Natural killer cell (primary cell): ENCODE data around the gene FOXK1. TPM values are rescaled to one million over a fixed set of nuclear protein-coding genes. Genes with fewer than 3 reads are reported as not detected.
"Not testable (repeated sequence)": the region's sequence is repeated elsewhere in the genome, so short reads cannot be mapped to it uniquely, and the experiment has no call there.

ENCODE experiments used
- ATAC-seq, 3 donors: fragments of 150-1000 bp in 2 of 3; fragments of 200-7000 bp in 1 of 3; cut with Tn5 transposase; 1 replicate in 1 of 3; 2 replicates in 2 of 3; pipeline ENCODE4 v1.10.0; 2021; ENCODE audit warnings: mild to moderate bottlenecking in 2 of 3, moderate library complexity in 2 of 3
- DNase-seq, 2 donors: peaks; one replicate each; pipeline versions ENCODE4 v3.0.0 to v3.0.0-alpha.2; 2013 to 2021; ENCODE audit warnings: mixed read lengths in 1 of 2
- H3K27ac ChIP-seq: one replicate; pipeline ENCODE4 v1.5.1; 2013; ENCODE audit warnings: mild to moderate bottlenecking, low read length
- H3K27me3 ChIP-seq: one replicate; pipeline ENCODE4 v1.6.1; 2013; ENCODE audit warnings: low read length; ENCODE audit not compliant: control insufficient read depth, insufficient read depth
- H3K36me3 ChIP-seq: one replicate; pipeline ENCODE4 v1.6.1; 2013; ENCODE audit warnings: low read length; ENCODE audit not compliant: control insufficient read depth, insufficient read depth
- H3K4me1 ChIP-seq: one replicate; pipeline ENCODE4 v1.6.1; 2013; ENCODE audit warnings: low read length; ENCODE audit not compliant: control insufficient read depth, insufficient read depth
- H3K4me3 ChIP-seq: one replicate; pipeline ENCODE4 v1.5.1; 2013; ENCODE audit warnings: low read length
- H3K9me3 ChIP-seq: one replicate; pipeline ENCODE4 v1.6.1; 2013; ENCODE audit warnings: low read length; ENCODE audit not compliant: control insufficient read depth, insufficient read depth
- H3K27ac Mint-ChIP-seq, 2 donors: one replicate each; pipeline ENCODE4 v1.8.0; 2022; ENCODE audit warnings: mild to moderate bottlenecking in 2 of 2, mixed read lengths in 2 of 2, moderate library complexity in 1 of 2
- H3K27me3 Mint-ChIP-seq, 2 donors: one replicate each; pipeline ENCODE4 v1.8.0; 2022; ENCODE audit warnings: low read depth in 2 of 2, mixed read lengths in 2 of 2
- H3K36me3 Mint-ChIP-seq: one replicate; pipeline ENCODE4 v1.8.0; 2022; ENCODE audit warnings: mixed read lengths
- H3K4me1 Mint-ChIP-seq, 2 donors: one replicate each; pipeline ENCODE4 v1.8.0; 2022; ENCODE audit warnings: mixed read lengths in 2 of 2
- H3K4me3 Mint-ChIP-seq: one replicate; pipeline ENCODE4 v1.8.0; 2022; ENCODE audit warnings: mild to moderate bottlenecking, moderate library complexity, mixed read lengths
- H3K9me3 Mint-ChIP-seq, 2 donors: one replicate each; pipeline ENCODE4 v1.8.0; 2022; ENCODE audit warnings: mixed read lengths in 2 of 2
- CTCF ChIP-seq: fragments of 200-600 bp; IDR thresholded peaks from one replicate; pipeline ENCODE4 v1.8.0; 2022; ENCODE audit warnings: antibody characterized with exemption
- WGBS: methylation state at CpG from one replicate; pipeline ENCODE4 v1.1.7; 2013; ENCODE audit warnings: missing lambda C conversion rate; ENCODE audit not compliant: insufficient coverage; 5-methylcytosine and 5-hydroxymethylcytosine counted together
- intact Hi-C: fragments of 100-400 bp; cut with micrococcal nuclease; formaldehyde crosslinking; loops from one replicate; pipeline ENCODE4 v1.14.2; 2022
- total RNA-seq, 4 donors: library from RNA; stranded (reverse); fragments of 120-200 nt in 1 of 4; gene quantifications; one replicate each; pipeline versions ENCODE4 v1.2.3 to v1.2.4, GENCODE V29; 2013 to 2022

FOXK1 gene
- total RNA-seq, 3 donors from 2014 or later (not counting 1 experiment from before 2014, with no cell fraction given), result 51.6 to 59.7 (median 55.3) TPM

- Histone ChIP-seq H3K4me1 (peaks cover 17% of the 10 kb centered on the region), H3K4me3 (peak overlapping the region; percentile 89), H3K36me3 (no peaks in the 10 kb centered on the region), H3K27ac (peak overlapping the region; percentile 96), H3K27me3 (no peaks in the 10 kb centered on the region), H3K9me3 (no peaks in the 10 kb centered on the region)
- Mint-ChIP-seq H3K27me3 (peaks cover 0 to 6% of the 10 kb centered on the region in 2 donors), H3K36me3 (no peaks in the 10 kb centered on the region), H3K4me1 (peaks cover 9 to 15% of the 10 kb centered on the region in 2 donors), H3K9me3 (no peaks in the 10 kb centered on the region), H3K27ac (peak overlapping the region; percentile 93 to 95), H3K4me3 (peak overlapping the region; percentile 94)
- intact Hi-C loops, result loop anchor here (5.0 kb wide), 1 partner anchor 135 kb away; the partner anchor contains the start of gene AP5Z1
- DNase-seq (peak in 1 of 2 donors; percentile 25), ATAC-seq (no peak)
- 49% methylated on average over 18 of the region's 20 CpGs for WGBS
- no peak for TF ChIP-seq CTCF
These were observed 39.5 kb upstream of the FOXK1 start for GRCh38 chr7:4642468-4643203.

GRCh38 chr7:4643204-4643471 is 39.0 kb upstream of the FOXK1 start:
- H3K27ac Mint-ChIP-seq, result peak overlapping the region in 1 of 2 donors; percentile 95
- H3K4me3 Mint-ChIP-seq, result peak overlapping the region; percentile 94
- not testable (repeated sequence) for DNase-seq, H3K36me3 ChIP-seq, H3K9me3 Mint-ChIP-seq, ATAC-seq, H3K36me3 Mint-ChIP-seq, H3K4me3 ChIP-seq, H3K27me3 ChIP-seq, H3K27ac ChIP-seq, H3K9me3 ChIP-seq, H3K27me3 Mint-ChIP-seq
- WGBS, result 97% methylated on average over 5 of the region's 5 CpGs
- H3K4me1 Mint-ChIP-seq, result peaks cover 9 to 15% of the 10 kb centered on the region in 2 donors
- intact Hi-C loops, result loop anchor here (5.0 kb wide), 1 partner anchor 134 kb away; the partner anchor contains the start of gene AP5Z1
- H3K4me1 ChIP-seq, result peaks cover 17% of the 10 kb centered on the region

- 100% methylated on average over 1 of the region's 2 CpGs for WGBS
- Mint-ChIP-seq H3K4me3 (no peak overlapping the region), H3K36me3 (no peaks in the 10 kb centered on the region), H3K27ac (no peak overlapping the region), H3K9me3 (no peaks in the 10 kb centered on the region), H3K4me1 (peaks cover 8 to 9% of the 10 kb centered on the region in 2 donors), H3K27me3 (no peaks in the 10 kb centered on the region)
- no peak for TF ChIP-seq CTCF
- H3K9me3 ChIP-seq, result no peaks in the 10 kb centered on the region
- DNase-seq (no peak), ATAC-seq (no peak)
- no peak overlapping the region for H3K27ac ChIP-seq
- no peaks in the 10 kb centered on the region for H3K36me3 ChIP-seq
- no peaks in the 10 kb centered on the region for H3K27me3 ChIP-seq
- H3K4me3 ChIP-seq, result no peak overlapping the region
- intact Hi-C loops, result no loop called here
- peaks cover 17% of the 10 kb centered on the region for H3K4me1 ChIP-seq
These were observed 36.8 kb upstream of the FOXK1 start for GRCh38 chr7:4645246-4645645.

- H3K4me1 ChIP-seq, result no peaks in the 10 kb centered on the region
- 99% methylated on average over 7 of the region's 7 CpGs for WGBS
- no peak overlapping the region for H3K4me3 Mint-ChIP-seq
- ATAC-seq (no peak), DNase-seq (no peak)
- H3K36me3 ChIP-seq, result no peaks in the 10 kb centered on the region
- no peaks in the 10 kb centered on the region for H3K9me3 Mint-ChIP-seq
- TF ChIP-seq CTCF, result no peak
- no peak overlapping the region for H3K27ac Mint-ChIP-seq
- H3K27me3 Mint-ChIP-seq, result no peaks in the 10 kb centered on the region
- H3K9me3 ChIP-seq, result no peaks in the 10 kb centered on the region
- H3K36me3 Mint-ChIP-seq, result no peaks in the 10 kb centered on the region
- intact Hi-C loops, result no loop called here
- H3K27me3 ChIP-seq, result no peaks in the 10 kb centered on the region
- no peaks in the 10 kb centered on the region for H3K4me1 Mint-ChIP-seq
- H3K27ac ChIP-seq, result no peak overlapping the region
- no peak overlapping the region for H3K4me3 ChIP-seq
These were observed 34.0 kb upstream of the FOXK1 start for GRCh38 chr7:4648111-4648510.
